K562 (cell line): ENCODE results near the gene ZBTB24. TPM values are rescaled to one million over a fixed set of nuclear protein-coding genes. Genes with fewer than 3 reads are reported as not detected.

ENCODE experiments used
- ATAC-seq: fragments of 200-7000 bp; cut with Tn5 transposase; 3 replicates; pipeline ENCODE4 v1.9.1; 2020; ENCODE audit warnings: moderate library complexity
- BruUV-seq: library from RNA; stranded (reverse); fragments of 400-500 nt; replicated peaks from 2 replicates; lab custom pipeline; 2021; lab: Mats Ljungman, UMichigan
- CTCF ChIA-PET: fragments of 300-600 bp; formaldehyde crosslinking; extraction: SDS; loops from one replicate; lab custom pipeline; 2021; ENCODE audit warnings: low intra/inter-chr PET ratio; lab: Yijun Ruan, JAX
- POLR2A ChIA-PET: fragments of 300-600, 350-650 bp; sonication (Branson Sonifier 250); formaldehyde crosslinking; extraction: SDS; loops from one replicate; lab custom pipeline; 2021; ENCODE audit warnings: antibody characterized with exemption, inconsistent platforms; lab: Yijun Ruan, JAX
- DNase-seq, 4 experiments: peaks; one replicate each; pipeline versions ENCODE4 v3.0.0 to v3.0.0-alpha.2; 2011 to 2018; ENCODE audit warnings: low spot score in 3 of 4, mixed read lengths in 3 of 4; ENCODE audit errors: extremely low read depth in 1 of 4
- FAIRE-seq: peaks from 2 replicates; lab custom pipeline; 2011; peaks lifted over from hg19 to GRCh38; lab: Jason Lieb, UNC
- H2AFZ ChIP-seq: 2 replicates; pipeline ENCODE4 v1.6.0; 2011; ENCODE audit warnings: low read depth, low read length, control low read depth, inconsistent platforms
- H3K27ac ChIP-seq: fragments of 200-600 bp; 3 replicates; pipeline ENCODE4 v1.8.0; 2011; ENCODE audit warnings: low read depth, mild to moderate bottlenecking, control low read depth, inconsistent platforms, low read length, moderate library complexity, mixed read lengths; ENCODE audit errors: extremely low read depth
- H3K27me3 ChIP-seq, 2 experiments: fragments of 300-600 bp in 1 of 2; 2 replicates in 1 of 2; 3 replicates in 1 of 2; pipeline versions ENCODE4 v1.6.0 to v1.8.0; 2011; ENCODE audit warnings: inconsistent platforms in 2 of 2, low read length in 2 of 2, mild to moderate bottlenecking in 1 of 2, mixed read lengths in 1 of 2, moderate library complexity in 1 of 2; ENCODE audit not compliant: control insufficient read depth in 2 of 2, insufficient read depth in 2 of 2
- H3K36me3 ChIP-seq: fragments of 300-600 bp; 3 replicates; pipeline ENCODE4 v1.8.0; 2011; ENCODE audit warnings: mild to moderate bottlenecking, low read length, inconsistent platforms; ENCODE audit not compliant: control insufficient read depth, insufficient read depth
- H3K4me1 ChIP-seq, 2 experiments: fragments of 200-600 bp in 1 of 2; replicated peaks in 1 of 2; 2 replicates in 1 of 2; 3 replicates in 1 of 2; pipeline versions ENCODE4 v1.5.1 to v1.8.0; 2011; ENCODE audit warnings: inconsistent platforms in 2 of 2, low read length in 2 of 2, mild to moderate bottlenecking in 1 of 2, mixed read lengths in 1 of 2, moderate library complexity in 1 of 2; ENCODE audit not compliant: control insufficient read depth in 2 of 2, insufficient read depth in 2 of 2
- H3K4me2 ChIP-seq: 2 replicates; pipeline ENCODE4 v1.6.1; 2011; ENCODE audit warnings: low read length, control low read depth, inconsistent platforms, mixed read lengths; ENCODE audit not compliant: insufficient read depth
- H3K4me3 ChIP-seq: fragments of 200-600 bp; sonication (generic), shearing (Covaris generic); 2 replicates; pipeline ENCODE4 v1.5.1; 2016; ENCODE audit warnings: control low read depth, inconsistent platforms
- H3K79me2 ChIP-seq: fragments of 200-600 bp; 3 replicates; pipeline ENCODE4 v1.8.0; 2011; ENCODE audit warnings: low read length, inconsistent platforms; ENCODE audit not compliant: control insufficient read depth, insufficient read depth
- H3K9ac ChIP-seq, 2 experiments: 2 replicates each; pipeline versions ENCODE4 v1.6.0 to v1.6.1; 2011; ENCODE audit warnings: low read depth in 2 of 2, low read length in 2 of 2, control low read depth in 1 of 2, inconsistent platforms in 1 of 2, mild to moderate bottlenecking in 1 of 2, mixed read lengths in 1 of 2; ENCODE audit not compliant: insufficient read depth in 1 of 2
- H3K9me1 ChIP-seq: one replicate; pipeline ENCODE4 v1.6.0; 2011; ENCODE audit warnings: inconsistent platforms, mild to moderate bottlenecking, low read length, moderate library complexity; ENCODE audit not compliant: control insufficient read depth, insufficient read depth
- H3K9me3 ChIP-seq: replicated peaks from 2 replicates; pipeline ENCODE4 v1.5.1; 2011; ENCODE audit warnings: low read depth, low read length, inconsistent platforms; ENCODE audit not compliant: control insufficient read depth, insufficient read depth
- H4K20me1 ChIP-seq: replicated peaks from 2 replicates; pipeline ENCODE4 v1.6.1; 2011; ENCODE audit warnings: low read length, inconsistent platforms, mixed read lengths; ENCODE audit not compliant: control insufficient read depth, insufficient read depth
- ELF2 ChIP-seq: fragments of 250-450 bp; sonication (Bioruptor Pico); IDR thresholded peaks from 2 replicates; pipeline ENCODE4 v1.5.0; 2021; ENCODE audit warnings: mild to moderate bottlenecking
- HCFC1 ChIP-seq: IDR thresholded peaks from 2 replicates; pipeline ENCODE4 v1.6.1; 2012; ENCODE audit warnings: low read depth, low read length, improper control_type of control experiment
- MED1 ChIP-seq: sonication (generic); formaldehyde crosslinking; IDR thresholded peaks from 2 replicates; pipeline ENCODE4 v1.8.1; 2023; ENCODE audit warnings: missing genetic modification reagents, borderline replicate concordance
- MEIS2 ChIP-seq: fragments of 450-650 bp; IDR thresholded peaks from 2 replicates; pipeline ENCODE4 v1.6.1; 2014; ENCODE audit warnings: mild to moderate bottlenecking; ENCODE audit not compliant: partially characterized antibody
- MTF1 ChIP-seq: fragments of 250-450 bp; sonication (Bioruptor Pico); IDR thresholded peaks from 2 replicates; pipeline ENCODE4 v1.9.0; 2021; ENCODE audit warnings: moderate library complexity, mild to moderate bottlenecking, inconsistent platforms, borderline replicate concordance
- PTBP1 ChIP-seq: fragments of 200-400 bp; formaldehyde crosslinking; IDR thresholded peaks from 2 replicates; pipeline ENCODE4 v1.6.1; 2017; ENCODE audit warnings: low read depth, low read length
- RFX1 ChIP-seq: fragments of 450-650 bp; IDR thresholded peaks from 2 replicates; pipeline ENCODE4 v1.6.1; 2016; ENCODE audit warnings: mild to moderate bottlenecking, moderate library complexity
- SP1 ChIP-seq: sonication (generic); formaldehyde crosslinking; IDR thresholded peaks from 2 replicates; pipeline ENCODE4 v1.8.1; 2022; ENCODE audit warnings: mild to moderate bottlenecking, missing genetic modification reagents
- U2AF2 ChIP-seq: fragments of 200-400 bp; formaldehyde crosslinking; optimal IDR thresholded peaks from 2 replicates; pipeline ENCODE3; 2017; ENCODE audit warnings: low read depth, mild to moderate bottlenecking, low read length
- ZC3H11A ChIP-seq: IDR thresholded peaks from 2 replicates; pipeline ENCODE4 v1.6.1; 2012; ENCODE audit warnings: low read depth, low read length, improper control_type of control experiment
- ZKSCAN1 ChIP-seq: fragments of 150-350 bp; IDR thresholded peaks from 2 replicates; pipeline ENCODE4 v1.6.1; 2016; ENCODE audit warnings: low read depth, low read length
- ZNF224 ChIP-seq: sonication (generic); formaldehyde crosslinking; IDR thresholded peaks from 2 replicates; pipeline ENCODE4 v1.8.0; 2022; ENCODE audit warnings: mild to moderate bottlenecking, missing genetic modification reagents
- ZSCAN29 ChIP-seq: fragments of 450-650 bp; IDR thresholded peaks from 2 replicates; pipeline ENCODE4 v1.6.1; 2017
- ZSCAN32 ChIP-seq: fragments of 450-650 bp; formaldehyde crosslinking; IDR thresholded peaks from 2 replicates; pipeline ENCODE4 v1.4.0; 2020; ENCODE audit warnings: mild to moderate bottlenecking, moderate library complexity
- WGBS: fragments of 100-300 bp; shearing (Covaris generic); methylation state at CpG from one replicate; pipeline ENCODE4 v1.1.6; 2016; ENCODE audit warnings: low coverage, mixed read lengths; ENCODE audit not compliant: insufficient coverage; ENCODE audit errors: missing lambda C conversion rate; 5-methylcytosine and 5-hydroxymethylcytosine counted together
- in situ Hi-C: fragments of 300-500 bp; cut with MboI; formaldehyde crosslinking; loops from 4 replicates; pipeline ENCODE4 v1.15.0; 2018; ENCODE audit warnings: inconsistent platforms, mixed read lengths
- intact Hi-C: fragments of 100-400 bp; cut with micrococcal nuclease; formaldehyde crosslinking; loops from 2 replicates; pipeline ENCODE4 v1.14.2; 2022
- polyA plus RNA-seq, 8 experiments: library from polyadenylated mRNA; depleted of rRNA in 4 of 8; stranded (reverse) in 5 of 8; unstranded in 3 of 8; fragments of >200 nt; fragmentation: Nextera tagmentation in 2 of 8; fragmentation: Illumina TruSeq in 1 of 8; extraction: Ambion mirVana in 2 of 8; extraction: Trizol in 1 of 8; gene quantifications; 2 replicates each; pipeline versions ENCODE4 v1.2.1 to v1.2.3, GENCODE V29; 2011 to 2014; ENCODE audit warnings: inconsistent platforms in 1 of 8, missing spikeins in 1 of 8
- total RNA-seq, 7 experiments: library from RNA; depleted of rRNA in 6 of 7; stranded (reverse); fragments of >200 nt in 6 of 7; fragmentation: Illumina TruSeq in 2 of 7; extraction: Trizol in 2 of 7; gene quantifications; 2 replicates each; pipeline versions ENCODE4 v1.2.1 to v1.2.3, GENCODE V29; 2011 to 2021; ENCODE audit warnings: low replicate concordance in 1 of 7
- TF ChIP-seq, protein P1 (sequence below): fragments of 450-650 bp; formaldehyde crosslinking; IDR thresholded peaks from 2 replicates; pipeline ENCODE4 v1.4.0; 2020; ENCODE audit warnings: mild to moderate bottlenecking, moderate library complexity
- TF ChIP-seq, protein P2 (sequence below), 2 experiments: fragments of 250-450 bp in 1 of 2; fragments of 450-650 bp in 1 of 2; sonication (Bioruptor Pico) in 1 of 2; IDR thresholded peaks; 2 replicates each; pipeline versions ENCODE4 v1.6.1 to v1.8.0; 2016 to 2021; ENCODE audit warnings: mild to moderate bottlenecking in 2 of 2, moderate library complexity in 2 of 2, missing compliant biosample characterization in 1 of 2, missing genetic modification characterization in 1 of 2
- TF ChIP-seq, protein P3 (sequence below): fragments of 250-450 bp; sonication (Bioruptor Pico); IDR thresholded peaks from 2 replicates; pipeline ENCODE4 v1.5.0; 2022; ENCODE audit warnings: mild to moderate bottlenecking
- TF ChIP-seq, protein P4 (sequence below): fragments of 450-650 bp; IDR thresholded peaks from one replicate; pipeline ENCODE4 v1.6.1; 2018; ENCODE audit warnings: mild to moderate bottlenecking, moderate library complexity; ENCODE audit not compliant: partially characterized antibody

Gene ZBTB24
- total and polyA plus RNA-seq, 9 of the 15 experiments (the other 6 are each of a cell fraction or from before 2014, with no cell fraction given): 2.0 to 16.7 (median 8.3) TPM

DNA sequence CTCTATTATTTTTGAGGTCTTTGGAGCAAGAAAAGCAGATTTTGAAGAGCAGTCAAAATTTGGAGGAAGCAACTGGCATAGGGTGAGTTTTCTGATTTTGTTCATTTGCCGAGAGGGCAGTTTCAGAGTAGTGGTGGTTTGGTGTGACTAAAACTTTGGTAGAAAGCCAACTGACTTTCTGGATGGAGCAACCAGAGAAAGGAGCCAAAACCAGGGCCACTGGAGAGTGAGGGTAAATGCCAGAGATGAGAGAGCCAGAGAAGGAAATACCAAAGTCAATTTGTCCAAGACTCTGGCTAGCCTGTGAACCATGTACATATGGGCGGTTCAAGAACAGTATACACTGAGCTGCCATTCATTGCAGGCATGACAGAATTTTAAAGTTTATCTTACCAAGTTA, 40.5 kb upstream of the ZBTB24 start (continued):
- TF ChIP-seq U2AF2: no peak

DNA sequence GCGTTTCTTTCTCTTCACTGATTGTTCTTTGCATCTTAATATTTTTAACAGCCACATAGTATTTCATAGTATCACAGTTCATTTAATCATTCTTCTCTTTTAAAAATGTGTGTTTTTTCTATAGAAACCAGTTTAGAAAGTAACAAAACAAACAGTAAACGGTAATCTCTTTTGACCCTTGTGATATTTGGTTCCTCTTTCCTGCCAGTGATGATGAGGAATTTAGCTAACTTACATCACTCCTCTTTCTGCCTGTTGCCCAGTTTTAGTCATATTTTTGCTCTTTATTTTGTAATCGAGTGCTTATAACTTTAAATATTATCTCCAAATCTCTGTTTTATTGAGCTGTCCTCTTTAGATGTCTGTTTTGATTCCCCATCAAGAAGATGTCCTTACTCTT, 38.1 kb upstream of the ZBTB24 start:
- intact Hi-C loops: no loop called here
- H3K4me1 ChIP-seq: no peaks in the 10 kb centered on the region
- ATAC-seq (no peak), FAIRE-seq (no peak), DNase-seq (no peak)
- no peak overlapping the region for H3K9ac ChIP-seq
- no peaks in the 10 kb centered on the region for H3K27me3 ChIP-seq
- H4K20me1 ChIP-seq: no peaks in the 10 kb centered on the region
- H3K27ac ChIP-seq: no peak overlapping the region
- no peaks in the 10 kb centered on the region for H3K9me1 ChIP-seq
- H3K36me3 ChIP-seq: no peaks in the 10 kb centered on the region
- H3K4me3 ChIP-seq: no peak overlapping the region
- TF ChIP-seq ZSCAN29: no peak
- TF ChIP-seq, protein P1, sequence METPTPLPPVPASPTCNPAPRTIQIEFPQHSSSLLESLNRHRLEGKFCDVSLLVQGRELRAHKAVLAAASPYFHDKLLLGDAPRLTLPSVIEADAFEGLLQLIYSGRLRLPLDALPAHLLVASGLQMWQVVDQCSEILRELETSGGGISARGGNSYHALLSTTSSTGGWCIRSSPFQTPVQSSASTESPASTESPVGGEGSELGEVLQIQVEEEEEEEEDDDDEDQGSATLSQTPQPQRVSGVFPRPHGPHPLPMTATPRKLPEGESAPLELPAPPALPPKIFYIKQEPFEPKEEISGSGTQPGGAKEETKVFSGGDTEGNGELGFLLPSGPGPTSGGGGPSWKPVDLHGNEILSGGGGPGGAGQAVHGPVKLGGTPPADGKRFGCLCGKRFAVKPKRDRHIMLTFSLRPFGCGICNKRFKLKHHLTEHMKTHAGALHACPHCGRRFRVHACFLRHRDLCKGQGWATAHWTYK (CRISPR knock-in tag): no peak
- TF ChIP-seq, protein P2, sequence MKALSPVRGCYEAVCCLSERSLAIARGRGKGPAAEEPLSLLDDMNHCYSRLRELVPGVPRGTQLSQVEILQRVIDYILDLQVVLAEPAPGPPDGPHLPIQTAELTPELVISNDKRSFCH (CRISPR knock-in tag; IDR thresholded peaks at IDR 0.05): no peak
- TF ChIP-seq, protein P2 (tag; IDR thresholded peaks at IDR 0.05): no peak
- no peak for TF ChIP-seq ZNF224
- no peak for TF ChIP-seq MTF1 (CRISPR knock-in tag)
- TF ChIP-seq HCFC1: no peak
- no peak for TF ChIP-seq ELF2 (CRISPR knock-in tag)
- no peak for TF ChIP-seq MED1 (CRISPR knock-in tag)
- TF ChIP-seq ZKSCAN1: no peak
- TF ChIP-seq, protein P3, sequence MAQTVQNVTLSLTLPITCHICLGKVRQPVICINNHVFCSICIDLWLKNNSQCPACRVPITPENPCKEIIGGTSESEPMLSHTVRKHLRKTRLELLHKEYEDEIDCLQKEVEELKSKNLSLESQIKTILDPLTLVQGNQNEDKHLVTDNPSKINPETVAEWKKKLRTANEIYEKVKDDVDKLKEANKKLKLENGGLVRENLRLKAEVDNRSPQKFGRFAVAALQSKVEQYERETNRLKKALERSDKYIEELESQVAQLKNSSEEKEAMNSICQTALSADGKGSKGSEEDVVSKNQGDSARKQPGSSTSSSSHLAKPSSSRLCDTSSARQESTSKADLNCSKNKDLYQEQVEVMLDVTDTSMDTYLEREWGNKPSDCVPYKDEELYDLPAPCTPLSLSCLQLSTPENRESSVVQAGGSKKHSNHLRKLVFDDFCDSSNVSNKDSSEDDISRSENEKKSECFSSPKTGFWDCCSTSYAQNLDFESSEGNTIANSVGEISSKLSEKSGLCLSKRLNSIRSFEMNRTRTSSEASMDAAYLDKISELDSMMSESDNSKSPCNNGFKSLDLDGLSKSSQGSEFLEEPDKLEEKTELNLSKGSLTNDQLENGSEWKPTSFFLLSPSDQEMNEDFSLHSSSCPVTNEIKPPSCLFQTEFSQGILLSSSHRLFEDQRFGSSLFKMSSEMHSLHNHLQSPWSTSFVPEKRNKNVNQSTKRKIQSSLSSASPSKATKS (CRISPR knock-in tag): no peak
- no peak for TF ChIP-seq PTBP1
- TF ChIP-seq, protein P4, sequence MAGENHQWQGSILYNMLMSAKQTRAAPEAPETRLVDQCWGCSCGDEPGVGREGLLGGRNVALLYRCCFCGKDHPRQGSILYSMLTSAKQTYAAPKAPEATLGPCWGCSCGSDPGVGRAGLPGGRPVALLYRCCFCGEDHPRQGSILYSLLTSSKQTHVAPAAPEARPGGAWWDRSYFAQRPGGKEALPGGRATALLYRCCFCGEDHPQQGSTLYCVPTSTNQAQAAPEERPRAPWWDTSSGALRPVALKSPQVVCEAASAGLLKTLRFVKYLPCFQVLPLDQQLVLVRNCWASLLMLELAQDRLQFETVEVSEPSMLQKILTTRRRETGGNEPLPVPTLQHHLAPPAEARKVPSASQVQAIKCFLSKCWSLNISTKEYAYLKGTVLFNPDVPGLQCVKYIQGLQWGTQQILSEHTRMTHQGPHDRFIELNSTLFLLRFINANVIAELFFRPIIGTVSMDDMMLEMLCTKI: no peak
- no peak for TF ChIP-seq ZSCAN32 (CRISPR knock-in tag)
- no peak for TF ChIP-seq ZC3H11A
- no peak for TF ChIP-seq MEIS2
- no peak for TF ChIP-seq SP1 (CRISPR knock-in tag)
- no peak for TF ChIP-seq RFX1
- 0% methylated on average over 3 of the region's 3 CpGs for WGBS
- in situ Hi-C loops: loop anchor here (10.0 kb wide), 1 partner anchor 184 kb away; no protein-coding TSS in a partner anchor
- ChIA-PET CTCF (no interaction called here), POLR2A (interaction anchor here (0.7 to 1.2 kb wide), 2 partner anchors 13 to 15 kb away, joined by 3 to 4 read pairs; no protein-coding TSS in a partner anchor)
- H3K79me2 ChIP-seq: no peaks in the 10 kb centered on the region
- no TSS peak for BruUV-seq
- no peak overlapping the region for H2AFZ ChIP-seq
- H3K9me3 ChIP-seq: no peaks in the 10 kb centered on the region
- no peak overlapping the region for H3K4me2 ChIP-seq
